NB4 (cell line): Measurements from ENCODE around the gene LPP.

ENCODE experiments used
- DNase-seq: peaks from one replicate; pipeline ENCODE4 v3.0.0; 2010; ENCODE audit warnings: low read depth
- H3K4me3 ChIP-seq: one replicate; pipeline ENCODE4 v1.5.1; 2011; ENCODE audit warnings: mild to moderate bottlenecking, low read depth, low read length, moderate library complexity
- MAX ChIP-seq: IDR thresholded peaks from 2 replicates; pipeline ENCODE4 v1.6.1; 2011; ENCODE audit warnings: low read depth, low read length
- MYC ChIP-seq: IDR thresholded peaks from 2 replicates; pipeline ENCODE4 v1.6.1; 2011; ENCODE audit warnings: low read depth, low read length
- POLR2A ChIP-seq: IDR thresholded peaks from 2 replicates; pipeline ENCODE4 v1.6.1; 2011; ENCODE audit warnings: mild to moderate bottlenecking; ENCODE audit not compliant: insufficient read length; ENCODE audit errors: extremely low read depth
- TF ChIP-seq, protein P1 (sequence below): IDR thresholded peaks from one replicate; pipeline ENCODE4 v1.5.1; 2012; ENCODE audit warnings: low read depth, low read length

Gene LPP

DNA sequence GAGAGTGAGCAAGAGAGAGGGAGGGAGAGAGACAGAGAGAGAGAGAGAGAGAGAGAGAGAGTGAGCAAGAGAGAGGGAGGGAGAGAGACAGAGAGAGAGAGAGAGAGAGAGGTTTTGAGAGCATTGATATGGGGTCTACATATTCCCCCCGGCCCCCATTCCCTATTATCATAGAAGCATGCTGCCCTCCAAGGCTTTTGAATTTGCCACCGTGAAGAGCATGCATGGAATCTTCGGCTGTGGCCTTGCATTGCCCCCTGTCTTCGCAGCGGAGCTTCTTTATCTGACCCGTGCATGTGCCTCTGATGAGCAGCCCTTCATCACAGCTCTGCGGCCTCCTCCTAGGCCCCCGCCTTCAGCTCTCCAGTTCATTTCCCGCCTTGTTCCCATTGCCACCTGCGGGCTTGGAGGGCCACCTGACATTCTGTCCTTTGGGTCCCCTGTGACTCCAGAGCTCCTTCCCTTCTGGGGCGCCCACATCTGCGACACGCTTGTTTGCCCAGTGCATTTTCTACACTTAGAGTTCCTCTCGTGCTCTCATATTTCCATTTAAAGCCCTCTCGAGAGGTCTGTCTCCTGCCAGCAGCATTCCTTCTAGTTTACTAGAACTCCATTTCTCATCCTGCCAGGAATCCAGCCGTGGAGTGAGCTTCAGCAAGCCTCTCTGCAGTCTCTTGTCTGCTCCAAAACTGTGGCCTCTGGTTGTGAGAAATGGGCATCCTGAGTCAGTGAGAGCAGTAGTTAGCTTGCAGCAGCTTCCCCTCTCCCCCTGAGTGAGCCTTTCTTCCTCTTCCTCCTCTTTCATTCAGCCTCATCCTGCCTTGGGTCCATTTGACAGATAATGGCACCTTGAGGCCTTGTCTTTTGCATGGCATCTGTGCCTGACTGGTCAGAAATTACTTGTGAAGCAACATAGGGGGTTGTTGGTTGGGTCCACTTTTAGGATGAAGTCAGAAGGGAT is 25.3 kb downstream of the LPP start:
- no peak for DNase-seq
- H3K4me3 ChIP-seq = no peak overlapping the region
- TF ChIP-seq, protein P1, sequence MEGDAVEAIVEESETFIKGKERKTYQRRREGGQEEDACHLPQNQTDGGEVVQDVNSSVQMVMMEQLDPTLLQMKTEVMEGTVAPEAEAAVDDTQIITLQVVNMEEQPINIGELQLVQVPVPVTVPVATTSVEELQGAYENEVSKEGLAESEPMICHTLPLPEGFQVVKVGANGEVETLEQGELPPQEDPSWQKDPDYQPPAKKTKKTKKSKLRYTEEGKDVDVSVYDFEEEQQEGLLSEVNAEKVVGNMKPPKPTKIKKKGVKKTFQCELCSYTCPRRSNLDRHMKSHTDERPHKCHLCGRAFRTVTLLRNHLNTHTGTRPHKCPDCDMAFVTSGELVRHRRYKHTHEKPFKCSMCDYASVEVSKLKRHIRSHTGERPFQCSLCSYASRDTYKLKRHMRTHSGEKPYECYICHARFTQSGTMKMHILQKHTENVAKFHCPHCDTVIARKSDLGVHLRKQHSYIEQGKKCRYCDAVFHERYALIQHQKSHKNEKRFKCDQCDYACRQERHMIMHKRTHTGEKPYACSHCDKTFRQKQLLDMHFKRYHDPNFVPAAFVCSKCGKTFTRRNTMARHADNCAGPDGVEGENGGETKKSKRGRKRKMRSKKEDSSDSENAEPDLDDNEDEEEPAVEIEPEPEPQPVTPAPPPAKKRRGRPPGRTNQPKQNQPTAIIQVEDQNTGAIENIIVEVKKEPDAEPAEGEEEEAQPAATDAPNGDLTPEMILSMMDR = no peak
- TF ChIP-seq MAX (no peak), POLR2A (no peak), MYC (no peak)

DNA sequence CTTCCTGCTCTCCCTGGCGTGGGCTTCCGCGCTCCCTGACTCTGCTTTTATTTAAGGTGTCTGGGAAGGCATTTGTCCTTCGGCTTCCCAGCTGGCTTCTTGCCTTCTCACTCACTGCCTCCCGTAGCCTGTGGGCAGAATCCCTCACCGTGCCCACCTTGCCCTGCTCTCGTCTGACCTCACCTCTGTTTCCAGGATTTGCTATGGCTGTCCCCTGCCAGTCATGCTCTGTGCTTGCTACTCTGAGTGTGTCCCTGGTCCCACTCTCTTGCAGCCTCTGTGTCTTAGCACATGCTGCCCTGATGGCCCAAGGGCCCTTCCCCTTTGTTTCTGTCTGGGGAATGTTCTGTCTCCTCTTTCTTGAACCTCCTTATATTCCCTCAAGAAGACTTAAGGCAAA is 26.2 kb downstream of the LPP start:
- no peak overlapping the region for H3K4me3 ChIP-seq
- TF ChIP-seq MAX = no peak
- no peak for TF ChIP-seq POLR2A
- no peak for TF ChIP-seq MYC
- TF ChIP-seq, protein P1 = no peak
- no peak for DNase-seq

DNA sequence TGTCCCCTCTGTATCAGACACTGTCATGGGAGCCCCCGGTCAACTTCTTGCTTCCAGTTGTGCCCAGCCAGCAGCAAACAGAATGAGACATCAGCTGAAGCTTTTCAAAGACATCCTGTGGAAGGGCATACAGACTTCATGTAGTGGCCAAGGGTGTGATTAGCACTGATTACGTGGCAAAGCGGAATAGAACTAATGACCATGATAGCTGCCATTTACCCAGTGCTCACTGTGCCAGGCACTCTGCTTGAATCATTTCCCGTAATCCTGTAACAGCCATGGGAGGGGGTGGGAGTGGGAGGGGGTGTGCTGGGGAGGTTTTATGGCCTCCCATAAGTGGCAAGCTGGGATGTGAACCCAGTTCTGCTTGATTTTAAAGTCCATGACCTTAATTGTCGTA is 29.5 kb downstream of the LPP start:
- no peak overlapping the region for H3K4me3 ChIP-seq
- no peak for DNase-seq
- TF ChIP-seq POLR2A (no peak), MAX (no peak), MYC (no peak)
- TF ChIP-seq, protein P1 = no peak

DNA sequence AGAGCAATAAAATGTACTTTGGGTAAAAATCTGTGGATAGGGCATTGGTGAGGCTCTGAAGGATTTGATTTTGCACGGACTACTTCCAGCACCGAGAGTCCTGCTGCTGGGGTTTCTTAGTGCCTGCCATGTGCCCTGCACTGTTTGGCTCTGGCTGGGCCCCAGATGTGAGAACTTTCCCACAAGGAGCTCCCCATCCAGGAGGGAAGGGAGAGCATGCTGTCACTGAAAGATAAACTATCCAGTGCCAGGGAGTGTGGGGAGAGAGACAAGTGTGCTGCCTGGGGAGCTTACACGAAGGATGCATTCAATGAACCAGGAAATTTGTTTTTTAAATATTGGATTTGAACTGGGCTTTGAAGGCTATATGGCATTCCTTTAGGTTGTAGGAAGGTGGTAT is 30.2 kb downstream of the LPP start:
- no peak for TF ChIP-seq MYC
- no peak for TF ChIP-seq MAX
- TF ChIP-seq POLR2A = no peak
- TF ChIP-seq, protein P1 = no peak
- H3K4me3 ChIP-seq = no peak overlapping the region
- DNase-seq = no peak

- TF ChIP-seq POLR2A (no peak), MAX (no peak), MYC (no peak)
- TF ChIP-seq, protein P1 = no peak
- H3K4me3 ChIP-seq = no peak overlapping the region
- no peak for DNase-seq
These were observed 30.7 kb downstream of the LPP start for GRCh38 chr3:188184649-188185048.
